VCaP (cell line): ENCODE data around the gene CCDC69.
A peak's percentile ranks its signal among the peaks of the same experiment; 100 is the strongest.
"Not testable (repeated sequence)": the region's sequence is repeated elsewhere in the genome, so short reads cannot be mapped to it uniquely, and the experiment has no call there.

ENCODE experiments used
- H3K27ac ChIP-seq: fragments of 450-650 bp; 2 replicates; pipeline ENCODE4 v1.5.1; 2017
- TF ChIP-seq, protein P1 (sequence below): fragments of 450-650 bp; conservative IDR thresholded peaks from 2 replicates; pipeline ENCODE4 v1.5.1; 2017; ENCODE audit warnings: mild to moderate bottlenecking, moderate library complexity

CCDC69 gene

DNA sequence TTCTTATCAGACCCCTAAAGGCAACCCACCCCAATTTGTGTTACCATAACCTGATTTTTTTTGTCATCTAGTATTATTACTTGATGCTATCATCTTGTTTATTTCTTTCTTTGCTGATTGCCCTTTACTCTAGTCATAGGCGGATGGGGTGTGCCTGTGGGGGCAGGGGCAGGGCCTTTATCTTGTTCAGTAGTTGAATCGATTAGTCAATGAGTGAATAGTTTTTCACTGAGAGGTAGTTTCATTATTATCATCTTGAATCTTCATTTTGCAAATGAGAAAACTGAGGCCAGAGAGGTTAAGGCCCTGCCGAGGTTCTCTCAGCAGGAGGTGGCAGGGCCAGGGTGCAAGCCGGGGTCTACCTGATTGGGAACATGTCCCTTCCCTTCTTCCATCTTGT is 19.7 kb upstream of the CCDC69 start:
- TF ChIP-seq, protein P1, sequence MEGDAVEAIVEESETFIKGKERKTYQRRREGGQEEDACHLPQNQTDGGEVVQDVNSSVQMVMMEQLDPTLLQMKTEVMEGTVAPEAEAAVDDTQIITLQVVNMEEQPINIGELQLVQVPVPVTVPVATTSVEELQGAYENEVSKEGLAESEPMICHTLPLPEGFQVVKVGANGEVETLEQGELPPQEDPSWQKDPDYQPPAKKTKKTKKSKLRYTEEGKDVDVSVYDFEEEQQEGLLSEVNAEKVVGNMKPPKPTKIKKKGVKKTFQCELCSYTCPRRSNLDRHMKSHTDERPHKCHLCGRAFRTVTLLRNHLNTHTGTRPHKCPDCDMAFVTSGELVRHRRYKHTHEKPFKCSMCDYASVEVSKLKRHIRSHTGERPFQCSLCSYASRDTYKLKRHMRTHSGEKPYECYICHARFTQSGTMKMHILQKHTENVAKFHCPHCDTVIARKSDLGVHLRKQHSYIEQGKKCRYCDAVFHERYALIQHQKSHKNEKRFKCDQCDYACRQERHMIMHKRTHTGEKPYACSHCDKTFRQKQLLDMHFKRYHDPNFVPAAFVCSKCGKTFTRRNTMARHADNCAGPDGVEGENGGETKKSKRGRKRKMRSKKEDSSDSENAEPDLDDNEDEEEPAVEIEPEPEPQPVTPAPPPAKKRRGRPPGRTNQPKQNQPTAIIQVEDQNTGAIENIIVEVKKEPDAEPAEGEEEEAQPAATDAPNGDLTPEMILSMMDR: no peak
- no peak overlapping the region for H3K27ac ChIP-seq

DNA sequence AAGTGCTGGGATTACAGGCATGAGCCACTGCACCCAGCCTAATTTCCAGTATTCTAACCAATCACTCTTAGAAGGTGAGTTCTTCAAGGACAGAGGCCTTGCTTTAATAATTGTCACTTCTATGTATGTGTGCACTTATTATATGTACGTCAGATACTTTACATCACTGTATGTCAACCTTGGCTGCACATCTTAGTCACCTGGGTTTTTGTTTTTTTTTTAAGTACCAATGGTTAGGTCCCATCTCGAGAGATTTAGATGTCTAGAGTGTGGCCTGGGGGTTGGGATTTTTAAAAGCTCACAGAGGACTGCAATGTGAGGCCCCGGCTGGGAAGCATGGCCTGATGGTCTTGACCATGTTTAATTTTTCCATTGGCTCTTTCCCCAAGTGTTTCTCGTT is 19.2 kb upstream of the CCDC69 start:
- TF ChIP-seq, protein P1: no peak
- H3K27ac ChIP-seq: no peak overlapping the region

DNA sequence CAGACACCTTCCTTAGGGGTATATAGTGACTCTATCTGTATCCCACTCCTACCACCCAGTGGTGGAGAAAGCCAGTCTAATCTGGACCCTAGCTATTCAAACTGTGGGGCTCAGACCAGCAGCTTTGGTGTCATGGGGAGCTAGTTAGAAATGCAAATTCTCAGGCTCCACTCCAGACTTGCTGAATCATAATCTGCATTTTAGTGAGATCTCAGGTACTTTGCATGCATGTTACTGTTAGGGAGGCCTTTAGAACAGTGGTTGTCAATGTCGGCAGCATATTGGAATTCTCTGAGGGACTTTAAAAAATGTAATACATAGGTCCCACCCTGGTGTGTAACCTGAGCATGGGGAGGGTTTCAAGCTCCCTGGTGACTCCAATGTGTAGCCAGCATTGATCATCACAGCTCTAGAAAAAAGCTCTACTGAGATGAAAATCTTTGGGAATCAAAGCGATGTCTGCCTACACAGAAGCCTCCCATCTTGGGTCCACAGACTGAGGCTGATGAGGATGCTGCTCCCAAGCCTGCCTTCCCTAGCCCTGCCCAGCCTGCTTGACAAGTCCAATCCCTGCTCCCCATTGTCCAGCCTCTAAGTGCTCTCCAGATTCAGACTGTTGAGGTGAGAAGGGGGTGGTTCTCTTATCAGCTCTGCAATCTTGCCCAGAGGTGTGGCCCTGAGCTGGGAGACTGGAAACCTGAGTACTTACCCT is 17.2 kb upstream of the CCDC69 start:
- no peak overlapping the region for H3K27ac ChIP-seq
- TF ChIP-seq, protein P1: no peak

DNA sequence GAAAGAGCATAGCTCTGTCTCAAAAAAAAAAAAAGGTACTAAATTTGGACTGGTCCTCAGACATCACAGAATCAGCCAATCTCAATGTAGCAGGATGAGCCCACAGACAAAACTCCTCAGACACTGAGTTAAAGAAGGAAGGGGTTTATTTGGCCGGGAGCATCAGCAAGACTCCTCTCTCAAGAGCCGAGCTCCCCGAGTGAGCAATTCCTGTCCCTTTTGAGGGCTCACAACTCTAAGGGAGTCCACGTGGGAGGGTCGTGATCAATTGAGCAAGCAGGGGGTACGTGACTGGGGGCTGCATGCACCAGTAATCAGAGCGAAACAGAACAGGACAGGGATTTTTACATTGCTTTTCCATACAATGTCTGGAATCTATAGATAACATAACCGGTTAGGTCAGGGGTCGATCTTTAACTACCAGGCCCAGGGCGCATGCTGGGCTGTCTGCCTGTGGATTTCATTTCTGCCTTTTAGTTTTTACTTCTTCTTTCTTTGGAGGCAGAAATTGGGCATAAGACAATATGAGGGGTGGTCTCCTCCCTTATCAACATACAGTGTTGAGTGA is 16.5 kb upstream of the CCDC69 start:
- not testable (repeated sequence) for H3K27ac ChIP-seq

DNA sequence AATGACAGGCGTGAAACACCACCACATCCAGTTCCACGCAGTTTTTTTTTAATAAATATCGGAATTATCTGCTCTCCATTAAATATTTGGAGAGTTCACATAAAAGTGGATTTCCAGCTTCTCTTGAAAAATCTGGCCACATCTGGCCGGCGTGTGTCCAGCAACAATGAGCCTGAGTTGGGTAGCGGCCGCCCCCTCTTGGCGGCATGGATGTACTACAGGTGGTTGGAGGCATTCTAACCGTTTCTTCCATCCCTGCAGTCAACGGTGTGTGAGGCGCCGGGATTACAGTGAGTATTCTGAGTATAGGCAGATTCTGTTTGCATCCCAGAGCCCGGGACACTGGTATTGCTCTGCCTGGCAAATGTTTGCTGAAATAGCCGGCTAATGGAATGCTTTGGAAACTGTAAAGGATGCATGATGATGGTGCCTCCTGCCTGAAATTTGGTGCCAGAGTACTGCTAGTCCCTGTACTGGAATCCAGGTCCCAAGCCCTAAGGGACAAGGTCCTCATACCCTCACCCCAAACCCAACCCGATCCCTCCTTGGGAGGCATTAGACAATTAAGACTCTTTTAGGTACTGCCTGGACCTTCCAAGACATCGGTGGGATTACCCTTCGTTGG is 15.5 kb upstream of the CCDC69 start:
- no peak overlapping the region for H3K27ac ChIP-seq
- TF ChIP-seq, protein P1: peak; percentile 94

DNA sequence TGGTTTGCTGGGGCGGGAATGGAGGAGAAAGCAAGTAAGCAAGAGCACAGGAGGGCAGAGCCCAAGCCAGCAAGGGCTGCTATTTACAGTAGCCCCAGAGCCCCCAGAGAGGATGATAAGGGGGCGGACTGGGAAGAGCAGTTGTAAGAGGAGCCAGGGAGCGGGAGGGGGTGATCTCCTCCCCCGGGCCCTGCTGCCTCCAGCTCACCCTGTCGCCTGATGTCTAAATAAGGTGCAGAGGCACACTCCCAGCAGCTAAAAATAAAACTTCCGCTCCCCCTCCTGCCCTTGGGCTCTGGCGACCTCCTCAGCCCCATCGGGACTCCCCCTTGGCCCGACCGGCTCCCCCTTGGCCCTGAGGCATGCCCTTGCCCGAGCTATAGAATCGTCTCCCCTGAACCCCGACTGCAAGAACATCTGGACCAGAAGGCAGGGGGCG is 14.4 kb upstream of the CCDC69 start:
- TF ChIP-seq, protein P1: no peak
- no peak overlapping the region for H3K27ac ChIP-seq

DNA sequence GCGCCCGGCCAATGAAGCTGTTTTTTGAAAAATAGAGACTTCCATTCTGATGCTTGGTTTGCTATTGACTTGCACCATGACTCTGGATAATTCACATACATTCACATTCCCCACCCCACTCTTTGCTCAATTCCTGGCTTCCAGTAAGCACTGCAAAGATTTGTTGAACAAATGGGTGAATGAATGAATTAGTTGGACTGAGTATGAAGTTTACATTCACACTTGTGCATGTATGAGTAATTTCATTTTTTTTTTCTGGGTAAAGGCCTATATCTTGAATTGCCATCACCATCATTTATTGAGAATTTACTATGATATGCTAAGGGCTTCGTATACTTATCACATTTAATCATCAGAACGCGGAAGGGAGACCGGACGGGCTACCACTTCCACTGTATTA is 13.8 kb upstream of the CCDC69 start:
- TF ChIP-seq, protein P1: no peak
- H3K27ac ChIP-seq: no peak overlapping the region

DNA sequence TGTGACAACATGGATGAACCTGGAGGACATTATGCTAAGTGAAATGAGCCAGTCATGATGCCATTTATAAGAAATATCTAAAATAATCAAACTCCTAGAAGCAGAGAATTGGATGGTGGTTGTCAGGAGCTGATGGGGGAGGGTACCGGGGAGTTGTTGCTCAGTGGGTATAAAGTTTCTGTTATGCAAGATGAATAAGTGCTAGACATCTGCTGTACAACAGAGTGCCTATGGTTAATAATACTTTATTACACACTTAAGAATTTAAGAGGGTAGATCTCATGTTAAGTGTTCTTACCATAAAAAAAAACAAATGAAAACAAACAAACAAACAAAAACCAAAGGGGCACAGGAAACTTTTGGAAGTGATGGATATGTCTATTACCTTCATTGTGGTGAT is 13.0 kb upstream of the CCDC69 start:
- TF ChIP-seq, protein P1: no peak
- no peak overlapping the region for H3K27ac ChIP-seq

DNA sequence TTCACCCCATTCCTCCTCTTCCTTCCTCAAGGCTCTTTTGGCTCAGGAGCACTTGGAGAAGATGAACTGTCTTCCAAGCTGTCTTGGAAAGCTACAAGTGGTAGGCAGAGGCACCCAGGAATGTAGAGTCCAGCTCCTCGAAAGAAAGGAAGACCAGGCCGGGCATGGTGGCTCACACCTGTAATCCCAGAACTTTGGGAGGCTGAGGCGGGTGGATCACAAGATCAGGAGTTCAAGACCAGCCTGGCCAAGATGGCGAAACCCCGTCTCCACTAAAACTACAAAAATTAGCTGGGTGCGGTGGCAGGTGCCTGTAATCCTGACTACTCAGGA is 11.3 kb upstream of the CCDC69 start:
- peak overlapping the region; percentile 8; the same call in 1 of the 2 replicates for H3K27ac ChIP-seq
